GM12872 (cell line): Measurements from ENCODE around the gene TPD52L2.

ENCODE experiments used
- CTCF ChIP-seq: IDR thresholded peaks from 3 replicates; pipeline ENCODE4 v1.5.1; 2011; ENCODE audit warnings: low read depth, mild to moderate bottlenecking, low read length, moderate library complexity; ENCODE audit not compliant: insufficient read depth

TPD52L2 gene

DNA sequence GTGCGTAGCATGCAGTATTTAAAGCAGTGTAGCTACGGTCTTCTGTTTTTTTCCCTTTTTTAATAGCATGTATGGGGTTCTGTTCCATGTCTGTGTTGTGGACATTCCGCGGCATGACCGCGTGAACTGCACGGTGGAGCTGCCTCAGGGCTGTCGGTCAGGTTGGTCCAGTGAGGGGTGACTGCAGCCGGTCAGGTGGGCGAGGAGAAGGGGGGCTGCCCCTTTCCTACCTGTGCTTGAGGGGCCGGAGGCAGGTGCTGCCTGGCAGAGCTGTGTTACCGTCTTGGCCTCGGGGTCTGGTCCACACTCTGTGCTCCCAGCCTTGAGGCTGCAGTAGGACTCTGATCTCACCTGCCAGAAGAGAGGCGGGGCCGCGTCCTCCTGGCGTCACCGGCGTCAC lies 66.7 kb downstream of the TPD52L2 start:
- TF ChIP-seq CTCF, result no peak

DNA sequence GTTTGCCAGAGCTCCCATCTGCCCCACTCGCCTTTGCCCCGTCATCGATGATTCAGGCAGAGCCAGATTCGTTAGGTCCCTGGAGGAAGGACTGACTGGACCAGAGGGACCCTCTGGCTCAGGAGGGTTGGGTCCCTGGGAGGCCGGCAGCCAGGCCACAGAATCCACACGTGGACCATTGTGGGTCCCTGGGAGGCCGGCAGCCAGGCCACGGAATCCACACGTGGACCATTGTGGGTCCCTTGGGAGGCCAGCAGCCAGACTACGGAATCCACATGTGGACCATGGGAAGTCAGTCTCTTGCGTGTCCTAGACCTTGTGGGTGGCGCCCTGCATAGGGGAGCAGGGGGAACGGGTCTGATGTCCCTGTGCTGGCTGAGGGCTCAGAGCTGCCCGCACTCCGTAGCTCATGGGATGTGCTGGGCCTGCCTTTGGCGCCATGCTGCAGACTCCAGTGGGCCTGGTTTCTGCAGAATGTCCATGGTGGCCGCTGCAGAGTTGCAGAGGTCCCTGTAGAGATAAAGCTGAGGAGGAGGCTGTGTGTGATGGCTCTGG lies 67.6 kb downstream of the TPD52L2 start:
- TF ChIP-seq CTCF, result no peak

GRCh38 chr20:63933646-63934045 lies 68.6 kb downstream of the TPD52L2 start:
- TF ChIP-seq CTCF, result no peak

GRCh38 chr20:63934271-63935068 lies 69.4 kb downstream of the TPD52L2 start:
- peak; percentile 35; the same call in 1 of the 3 replicates for TF ChIP-seq CTCF

- no peak for TF ChIP-seq CTCF
Measured at GRCh38 chr20:63935447-63935846, 70.4 kb downstream of the TPD52L2 start.

GRCh38 chr20:63937596-63937995 lies 72.5 kb downstream of the TPD52L2 start:
- TF ChIP-seq CTCF, result no peak

- TF ChIP-seq CTCF, result no peak
Measured at GRCh38 chr20:63939061-63939935, 74.2 kb downstream of the TPD52L2 start.
